Body of pancreas (tissue), 4 donors: ENCODE results near the gene STYXL2. TPM values are rescaled to one million over a fixed set of nuclear protein-coding genes. Genes with fewer than 3 reads are reported as not detected.

Experiments used
- ATAC-seq: fragments of 150-250 bp; one replicate; pipeline ENCODE4 v1.9.1; 2016
- DNase-seq, 4 donors: peaks; one replicate each; pipeline ENCODE4 v3.0.0-alpha.2; 2019
- H3K27ac ChIP-seq, 4 donors: fragments of 200-600 bp; sonication (generic); 1 replicate in 3 of 4; 2 replicates in 1 of 4; pipeline versions ENCODE4 v1.5.1 to v1.6.1; 2016 to 2019; ENCODE audit warnings: mild to moderate bottlenecking in 1 of 4, mixed read lengths in 1 of 4, moderate library complexity in 1 of 4
- H3K27me3 ChIP-seq, 2 donors: fragments of 200-600 bp; sonication (generic); one replicate each; pipeline ENCODE4 v1.6.0; 2016; ENCODE audit warnings: mild to moderate bottlenecking in 1 of 2
- H3K36me3 ChIP-seq, 2 donors: fragments of 200-600 bp; sonication (generic); replicated peaks in 1 of 2; 2 replicates each; pipeline ENCODE4 v1.5.1; 2016; ENCODE audit warnings: low read depth in 2 of 2; ENCODE audit not compliant: insufficient read depth in 1 of 2
- H3K4me1 ChIP-seq: fragments of 200-600 bp; sonication (generic); one replicate; pipeline ENCODE4 v1.6.0; 2016
- H3K4me3 ChIP-seq, 2 donors: fragments of 200-600 bp; sonication (generic); 1 replicate in 1 of 2; 2 replicates in 1 of 2; pipeline ENCODE4 v1.5.1; 2016 to 2019
- H3K9me3 ChIP-seq, 3 donors: fragments of 200-600 bp; sonication (generic); 1 replicate in 2 of 3; 2 replicates in 1 of 3; pipeline ENCODE4 v1.5.1; 2016
- POLR2A ChIP-seq, 3 donors: fragments of 450-650 bp; IDR thresholded peaks; one replicate each; pipeline ENCODE4 v1.6.1; 2016; ENCODE audit warnings: antibody characterized with exemption in 3 of 3, mild to moderate bottlenecking in 2 of 3
- WGBS, 2 donors: methylation state at CpG; one replicate each; pipeline ENCODE4 v1.1.5; 2017; 5-methylcytosine and 5-hydroxymethylcytosine counted together
- intact Hi-C: fragments of 100-400 bp; cut with DNase I; formaldehyde crosslinking; loops from one replicate; pipeline ENCODE4 v1.15.1; 2023
- total RNA-seq, 2 donors: library from RNA; depleted of rRNA; stranded (reverse); fragments of >200 nt; gene quantifications; one replicate each; pipeline ENCODE4 v1.1.0, GENCODE V29; 2016
- TF ChIP-seq, protein P1 (sequence below), 7 experiments: fragments of 450-650 bp in 4 of 7; fragments of 200-600 bp in 3 of 7; sonication (generic) in 3 of 7; IDR thresholded peaks; one replicate each; pipeline ENCODE4 v1.5.1; 2016 to 2019; ENCODE audit warnings: antibody characterized with exemption in 7 of 7

The STYXL2 gene
- total RNA-seq, 2 donors from 2014 or later: not detected

DNA sequence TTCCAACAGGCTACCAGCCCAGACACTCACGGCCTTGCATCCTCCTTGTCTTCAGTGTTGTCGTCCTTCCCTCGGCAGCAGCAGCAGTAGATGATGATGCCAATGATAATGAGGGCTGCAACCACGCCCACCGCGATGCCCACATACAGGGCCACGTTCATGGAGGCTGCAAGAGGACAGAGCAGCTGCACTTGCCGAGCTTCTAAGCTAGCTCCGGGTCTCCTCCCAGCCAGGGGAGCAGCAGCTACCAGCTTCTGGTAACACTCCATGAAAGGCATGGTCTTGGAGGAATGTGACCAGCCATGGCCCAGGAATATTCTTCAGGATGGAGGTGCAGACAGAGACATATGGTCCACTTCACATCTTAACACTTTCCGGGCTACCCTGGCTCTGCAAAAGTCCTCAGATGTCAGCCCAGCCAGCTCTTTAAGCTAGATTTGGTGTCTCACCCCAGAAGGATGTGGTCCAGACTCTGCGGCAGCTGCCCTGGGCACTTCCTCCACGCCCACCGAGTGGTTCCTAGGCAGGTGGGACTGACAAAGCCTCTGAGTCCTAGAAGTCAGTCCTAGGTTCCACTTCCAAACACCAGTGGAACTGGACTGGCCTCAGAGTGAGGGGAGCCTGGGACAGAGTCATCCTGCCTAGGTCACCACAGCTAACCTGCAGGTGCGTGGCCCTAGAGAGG lies 38.8 kb upstream of the STYXL2 start:
- 65 to 71% methylated on average over 13 to 14 of the region's 14 CpGs for WGBS, 2 donors
- Histone ChIP-seq H3K4me1 (peaks cover 6% of the 10 kb centered on the region), H3K9me3 (no peaks in the 10 kb centered on the region), H3K27ac (no peak overlapping the region), H3K36me3 (no peaks in the 10 kb centered on the region), H3K4me3 (no peak overlapping the region), H3K27me3 (no peaks in the 10 kb centered on the region)
- intact Hi-C loops: loop anchor here (5.0 kb wide), 2 partner anchors 138 to 148 kb away; no protein-coding TSS in a partner anchor
- DNase-seq: no peak
- no peak for ATAC-seq
- TF ChIP-seq, protein P1, sequence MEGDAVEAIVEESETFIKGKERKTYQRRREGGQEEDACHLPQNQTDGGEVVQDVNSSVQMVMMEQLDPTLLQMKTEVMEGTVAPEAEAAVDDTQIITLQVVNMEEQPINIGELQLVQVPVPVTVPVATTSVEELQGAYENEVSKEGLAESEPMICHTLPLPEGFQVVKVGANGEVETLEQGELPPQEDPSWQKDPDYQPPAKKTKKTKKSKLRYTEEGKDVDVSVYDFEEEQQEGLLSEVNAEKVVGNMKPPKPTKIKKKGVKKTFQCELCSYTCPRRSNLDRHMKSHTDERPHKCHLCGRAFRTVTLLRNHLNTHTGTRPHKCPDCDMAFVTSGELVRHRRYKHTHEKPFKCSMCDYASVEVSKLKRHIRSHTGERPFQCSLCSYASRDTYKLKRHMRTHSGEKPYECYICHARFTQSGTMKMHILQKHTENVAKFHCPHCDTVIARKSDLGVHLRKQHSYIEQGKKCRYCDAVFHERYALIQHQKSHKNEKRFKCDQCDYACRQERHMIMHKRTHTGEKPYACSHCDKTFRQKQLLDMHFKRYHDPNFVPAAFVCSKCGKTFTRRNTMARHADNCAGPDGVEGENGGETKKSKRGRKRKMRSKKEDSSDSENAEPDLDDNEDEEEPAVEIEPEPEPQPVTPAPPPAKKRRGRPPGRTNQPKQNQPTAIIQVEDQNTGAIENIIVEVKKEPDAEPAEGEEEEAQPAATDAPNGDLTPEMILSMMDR (IDR thresholded peaks at IDR 0.05): no peak
- TF ChIP-seq POLR2A (IDR thresholded peaks at IDR 0.05): no peak

DNA sequence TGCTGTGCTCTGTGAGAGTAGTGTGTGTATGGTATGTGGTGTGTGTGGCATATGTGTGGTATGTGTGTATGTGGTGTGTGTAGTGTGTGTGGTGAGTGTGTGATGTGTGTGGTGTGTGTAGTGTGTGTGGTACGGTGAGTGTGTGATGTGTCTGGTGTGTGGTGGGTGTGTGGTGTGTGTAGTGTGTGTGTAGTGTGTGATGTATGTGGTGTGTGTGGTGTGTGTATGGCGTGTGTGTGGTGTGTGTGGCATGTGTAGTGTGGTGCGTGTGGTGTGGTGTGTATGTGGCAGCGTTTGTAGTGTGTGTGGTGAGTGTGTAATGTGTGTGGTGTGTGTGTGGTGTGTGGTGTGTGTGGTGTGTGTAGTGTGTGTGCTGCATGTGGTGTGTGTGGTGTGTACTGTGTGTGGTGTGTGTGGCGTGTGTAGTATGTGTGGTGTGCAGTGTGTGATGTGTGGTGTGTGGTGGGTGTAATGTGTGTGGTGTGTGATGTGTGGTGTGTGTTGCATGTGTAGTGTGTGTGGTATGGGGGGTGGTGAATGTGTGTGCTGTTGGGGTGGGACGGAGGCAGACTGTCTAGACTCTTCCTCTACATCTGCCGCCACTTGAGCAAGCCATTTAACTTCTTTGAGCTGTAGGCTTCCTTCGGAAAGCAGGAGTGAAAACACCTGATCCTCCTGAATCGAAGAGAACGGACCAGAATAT lies 37.2 kb upstream of the STYXL2 start:
- 36 to 40% methylated on average over 10 of the region's 10 CpGs for WGBS, 2 donors
- no peak for ATAC-seq
- no peaks in the 10 kb centered on the region for H3K27me3 ChIP-seq
- no peaks in the 10 kb centered on the region for H3K36me3 ChIP-seq
- intact Hi-C loops: loop anchor here (5.0 kb wide), 1 partner anchor 149 kb away; no protein-coding TSS in a partner anchor
- H3K27ac ChIP-seq: no peak overlapping the region
- H3K9me3 ChIP-seq: no peaks in the 10 kb centered on the region
- H3K4me1 ChIP-seq: peaks cover 6% of the 10 kb centered on the region
- no peak for DNase-seq
- TF ChIP-seq, protein P1 (IDR thresholded peaks at IDR 0.05): no peak
- TF ChIP-seq POLR2A (IDR thresholded peaks at IDR 0.05): no peak
- no peak overlapping the region for H3K4me3 ChIP-seq

DNA sequence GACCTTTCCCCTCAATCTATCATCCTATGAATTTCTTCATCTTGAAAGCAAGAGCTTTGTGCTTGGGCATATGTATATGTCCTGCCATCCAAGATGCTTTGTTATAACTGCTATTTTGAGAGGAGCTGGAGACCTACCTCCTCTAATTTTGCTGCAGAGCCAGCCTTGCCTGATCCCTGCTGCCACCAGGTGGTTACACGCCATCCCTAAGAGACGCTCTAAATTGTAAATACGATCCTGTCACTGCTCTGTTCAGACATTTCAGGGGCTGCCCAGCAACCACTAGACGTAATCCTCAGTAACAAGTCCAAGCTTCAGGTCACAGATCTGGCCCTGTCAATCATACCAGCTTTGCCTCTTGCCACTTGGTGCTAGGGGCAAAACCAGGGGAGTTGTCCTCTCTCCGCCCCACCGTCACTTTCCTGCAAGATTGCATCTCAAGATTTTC lies 36.6 kb upstream of the STYXL2 start:
- Histone ChIP-seq H3K27me3 (no peaks in the 10 kb centered on the region), H3K9me3 (no peaks in the 10 kb centered on the region), H3K36me3 (no peaks in the 10 kb centered on the region), H3K4me3 (no peak overlapping the region), H3K4me1 (peaks cover 6% of the 10 kb centered on the region), H3K27ac (no peak overlapping the region)
- WGBS, 2 donors: 31 to 33% methylated on average over 6 of the region's 6 CpGs
- ATAC-seq: no peak
- TF ChIP-seq, protein P1 (IDR thresholded peaks at IDR 0.05): peak in 6 of 7 experiments; percentile 20 to 54 (median 34)
- TF ChIP-seq POLR2A (IDR thresholded peaks at IDR 0.05): no peak
- DNase-seq: peak; percentile 41 to 64 (median 53)
- intact Hi-C loops: loop anchor here (5.0 kb wide), 1 partner anchor 150 kb away; no protein-coding TSS in a partner anchor

DNA sequence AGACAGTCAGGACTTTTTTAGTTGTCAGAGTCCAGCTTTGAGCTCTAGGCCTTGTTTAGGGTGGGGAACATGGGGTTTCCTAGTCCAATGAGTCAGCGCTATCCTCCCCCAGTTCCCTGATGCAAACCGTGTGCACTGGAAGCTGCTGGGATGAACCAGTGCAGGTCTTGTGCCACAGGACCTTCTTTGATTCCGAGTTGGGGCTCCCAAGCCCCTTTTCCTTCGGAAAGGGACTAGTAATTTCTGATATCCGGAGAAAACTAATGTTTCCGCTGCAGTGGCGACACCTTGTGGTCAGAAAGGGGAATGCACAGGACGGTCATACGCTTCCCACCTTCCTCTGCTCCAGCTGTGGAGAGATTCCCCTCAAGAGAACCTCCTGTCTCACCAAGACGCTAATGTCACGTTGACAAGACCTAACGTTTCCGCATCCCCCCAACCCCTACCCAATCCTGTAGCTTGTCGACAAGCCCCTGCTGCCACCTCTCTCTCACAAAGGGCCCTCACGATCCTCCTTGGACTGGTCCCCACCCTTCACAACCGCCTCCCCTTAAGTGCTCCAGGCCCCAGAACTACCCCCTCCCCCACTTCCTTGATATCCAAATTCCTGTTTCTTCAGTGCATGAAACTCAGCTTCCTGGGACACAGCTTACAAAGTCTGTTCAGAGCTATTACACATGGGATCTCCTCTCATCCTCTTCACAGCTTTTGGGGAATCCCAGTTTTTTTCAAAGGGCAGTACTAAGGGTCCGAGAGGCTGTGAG lies 34.6 kb upstream of the STYXL2 start:
- intact Hi-C loops: loop anchor here (5.0 kb wide), 1 partner anchor 152 kb away; no protein-coding TSS in a partner anchor
- no peak for TF ChIP-seq POLR2A (IDR thresholded peaks at IDR 0.05)
- TF ChIP-seq, protein P1 (IDR thresholded peaks at IDR 0.05): peak; percentile 89 to 94 (median 92)
- WGBS, 2 donors: 13 to 14% methylated on average over 17 of the region's 17 CpGs
- Histone ChIP-seq H3K27ac (no peak overlapping the region), H3K4me3 (no peak overlapping the region), H3K4me1 (peaks cover 6% of the 10 kb centered on the region), H3K27me3 (no peaks in the 10 kb centered on the region), H3K9me3 (no peaks in the 10 kb centered on the region), H3K36me3 (no peaks in the 10 kb centered on the region)
- DNase-seq: peak; percentile 75 to 83 (median 79)
- ATAC-seq: peak; percentile 63
